ENCODE measurements around the gene AGA. TPM values are rescaled to one million over a fixed set of nuclear protein-coding genes. Genes with fewer than 3 reads are reported as not detected.

The AGA gene
- total RNA-seq: 62.8 and 77.4 TPM in 2 replicates

GRCh38 chr4:177441803-177442622 lies at the start of gene AGA:
Gene AGA (minus strand): TSS chr4:177442437. CDS start chr4:177442375, 62 bp downstream.

Other genes starting within 250 kb of the AGA start
- 7.5 and 8.2 TPM in 2 replicates for gene NEIL3, start 132.6 kb downstream of the AGA start, total RNA-seq